ENCODE results near the gene BCLAF1. TPM values are rescaled to one million over a fixed set of nuclear protein-coding genes. Genes with fewer than 3 reads are reported as not detected.

BCLAF1 gene
- total RNA-seq, 1 experiment from 2014 or later = 159 TPM

- H3K9ac ChIP-seq (ENCODE audit: low read length) = no peak overlapping the region
- intact Hi-C loops (cut with micrococcal nuclease) = loop anchor here (5.0 to 10.0 kb wide), 3 partner anchors 781 to 863 kb away; partner anchors contain the start of gene AHI1
- no peaks in the 10 kb centered on the region for H3K9me3 ChIP-seq (ENCODE audit: control insufficient read depth in 1 of 2, insufficient read depth in 1 of 2, low read depth in 1 of 2, low read length in 2 of 2)
- RAD21 ChIA-PET (ENCODE audit: low non-redundant PET in 1 of 2, low total read pairs in 2 of 2, uncharacterized antibody in 2 of 2, unreplicated experiment in 2 of 2) = no interaction called here
- CTCF ChIA-PET = no interaction called here
- no peaks in the 10 kb centered on the region for H3K27me3 ChIP-seq (ENCODE audit: insufficient read depth, low read length)
- H3K9me2 ChIP-seq (ENCODE audit: insufficient read depth) = no peaks in the 10 kb centered on the region
- TF ChIP-seq ZBTB33 (IDR thresholded peaks at IDR 0.05; ENCODE audit: extremely low read depth, insufficient replicate concordance, low read length) = no peak
- no peak for TF ChIP-seq POLR2AphosphoS5 (IDR thresholded peaks at IDR 0.05; ENCODE audit: low read depth, low read length)
- TF ChIP-seq SIN3A (IDR thresholded peaks at IDR 0.05; ENCODE audit: low read depth) = no peak
- no peak for TF ChIP-seq YY1 (IDR thresholded peaks at IDR 0.05; ENCODE audit: extremely low read depth, insufficient replicate concordance, low read depth, low read length)
- no peak for TF ChIP-seq CBX3 (IDR thresholded peaks at IDR 0.05; ENCODE audit: low read depth)
- TF ChIP-seq ZNF274 (IDR thresholded peaks at IDR 0.05; ENCODE audit: low read depth, low read length) = no peak
- TF ChIP-seq MAX (IDR thresholded peaks at IDR 0.05) = no peak
- no peak for TF ChIP-seq ZFX (IDR thresholded peaks at IDR 0.05)
- TF ChIP-seq EZH2 (IDR thresholded peaks at IDR 0.05) = no peak
- no peak for TF ChIP-seq RAD21 (IDR thresholded peaks at IDR 0.05; ENCODE audit: low read depth)
- TF ChIP-seq SRF (IDR thresholded peaks at IDR 0.05; ENCODE audit: low read depth) = no peak
- TF ChIP-seq ELF1 (IDR thresholded peaks at IDR 0.05; ENCODE audit: borderline replicate concordance, low read depth) = no peak
- no peak overlapping the region for H3K27ac ChIP-seq (ENCODE audit: low read depth, low read length)
- POLR2A ChIA-PET = no interaction called here
- no peaks in the 10 kb centered on the region for H3K36me3 ChIP-seq (ENCODE audit: control insufficient read depth in 1 of 2, insufficient read depth in 2 of 2, low read length in 2 of 2)
- DNase-seq (ENCODE audit: low read depth, low spot score) (no peak), ATAC-seq (no peak)
- peaks cover 0 to 3% of the 10 kb centered on the region in 2 experiments; a peak in 1 of 4 replicates for H3K4me1 ChIP-seq (ENCODE audit: control insufficient read depth in 1 of 2, insufficient read depth in 2 of 2, low read length in 2 of 2)
- no peak overlapping the region for H2AFZ ChIP-seq (ENCODE audit: low read depth, low read length, poor library complexity, severe bottlenecking)
- no TSS peak for BruUV-seq (replicated peaks)
- no peaks in the 10 kb centered on the region for H3K79me2 ChIP-seq (ENCODE audit: insufficient read depth, low read length)
- H3K4me3 ChIP-seq (replicated peaks in 1 of 2; ENCODE audit: low read depth in 1 of 2, low read length in 2 of 2) = no peak overlapping the region
- no peaks in the 10 kb centered on the region for H4K20me1 ChIP-seq (ENCODE audit: insufficient read depth)
- H3K4me2 ChIP-seq (ENCODE audit: low read length) = no peak overlapping the region
Measured at GRCh38 chr6:136315594-136315993, 25.9 kb upstream of the BCLAF1 start.

Measured in HCT116 (cell line).